ENCODE results near the gene AKR1A1.

AKR1A1 gene

GRCh38 chr1:45542591-45542990 lies 8.0 kb upstream of the AKR1A1 start:
- CTCF ChIA-PET: interaction anchor here (1.2 kb wide), 1 partner anchor 18 kb away, joined by 3 read pairs; no protein-coding TSS in a partner anchor
- no peak for DNase-seq (ENCODE audit: extremely low spot score)
- POLR2A ChIA-PET: interaction anchor here (6.1 kb wide), 1 partner anchor 21 kb away, joined by 87 read pairs; the partner anchor contains the start of gene PRDX1

DNA sequence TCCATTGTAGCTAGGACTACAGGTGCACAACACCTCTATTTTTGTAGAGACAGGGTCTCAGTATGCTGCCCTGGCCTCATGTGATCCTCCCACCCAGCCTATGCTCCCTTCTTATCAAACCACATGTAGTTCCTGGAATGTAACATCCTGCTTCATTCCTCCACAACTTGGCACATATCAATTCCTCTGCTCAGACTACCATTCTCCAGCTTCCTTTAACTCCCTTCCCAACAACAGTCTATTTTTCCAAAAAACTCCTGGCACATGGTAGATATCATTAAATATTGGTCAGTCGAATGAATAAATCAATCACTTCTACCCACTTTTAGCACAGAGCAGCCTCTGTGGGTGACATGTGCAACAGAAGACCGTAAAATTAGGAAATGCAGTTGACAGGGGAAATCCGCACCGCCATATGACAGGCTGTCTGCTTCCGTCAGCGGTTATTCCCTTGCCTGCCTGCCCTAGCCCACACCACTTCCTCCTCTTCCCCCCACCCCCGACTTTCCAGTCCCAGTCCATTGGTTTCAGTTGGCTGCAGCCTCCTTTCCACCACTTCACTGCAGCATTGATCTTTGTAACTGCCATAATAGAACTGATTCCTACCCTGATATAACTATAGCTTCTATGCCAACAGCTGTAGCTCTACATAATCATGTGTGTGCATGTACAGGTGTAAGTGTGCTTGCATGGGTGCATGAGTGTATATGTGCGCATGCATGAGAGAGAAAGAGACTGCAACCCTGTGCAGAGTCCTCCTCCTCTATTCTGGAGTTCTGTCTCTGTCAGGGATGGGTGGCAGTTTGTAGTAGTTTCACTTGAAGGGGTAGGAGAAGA lies 6.8 kb upstream of the AKR1A1 start:
- peak; percentile 49 for DNase-seq (ENCODE audit: extremely low spot score)
- ChIA-PET CTCF (interaction anchor here (1.0 to 6.5 kb wide), 8 partner anchors 10 to 32 kb away, joined by 3 to 43 read pairs (median 6); partner anchors contain the start of gene PRDX1), POLR2A (interaction anchor here (1.0 to 6.1 kb wide), 3 partner anchors 16 to 39 kb away, joined by 3 to 87 read pairs (median 5); partner anchors contain the start of gene PRDX1)
- TF ChIP-seq, protein P1, sequence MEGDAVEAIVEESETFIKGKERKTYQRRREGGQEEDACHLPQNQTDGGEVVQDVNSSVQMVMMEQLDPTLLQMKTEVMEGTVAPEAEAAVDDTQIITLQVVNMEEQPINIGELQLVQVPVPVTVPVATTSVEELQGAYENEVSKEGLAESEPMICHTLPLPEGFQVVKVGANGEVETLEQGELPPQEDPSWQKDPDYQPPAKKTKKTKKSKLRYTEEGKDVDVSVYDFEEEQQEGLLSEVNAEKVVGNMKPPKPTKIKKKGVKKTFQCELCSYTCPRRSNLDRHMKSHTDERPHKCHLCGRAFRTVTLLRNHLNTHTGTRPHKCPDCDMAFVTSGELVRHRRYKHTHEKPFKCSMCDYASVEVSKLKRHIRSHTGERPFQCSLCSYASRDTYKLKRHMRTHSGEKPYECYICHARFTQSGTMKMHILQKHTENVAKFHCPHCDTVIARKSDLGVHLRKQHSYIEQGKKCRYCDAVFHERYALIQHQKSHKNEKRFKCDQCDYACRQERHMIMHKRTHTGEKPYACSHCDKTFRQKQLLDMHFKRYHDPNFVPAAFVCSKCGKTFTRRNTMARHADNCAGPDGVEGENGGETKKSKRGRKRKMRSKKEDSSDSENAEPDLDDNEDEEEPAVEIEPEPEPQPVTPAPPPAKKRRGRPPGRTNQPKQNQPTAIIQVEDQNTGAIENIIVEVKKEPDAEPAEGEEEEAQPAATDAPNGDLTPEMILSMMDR (IDR thresholded peaks at IDR 0.05; ENCODE audit: control extremely low read depth, extremely low read depth, low read depth, missing control alignments): no peak

More at GRCh38 chr1:45542591-45542990, 8.0 kb upstream of the AKR1A1 start:
- TF ChIP-seq, protein P1 (IDR thresholded peaks at IDR 0.05; ENCODE audit: control extremely low read depth, extremely low read depth, low read depth, missing control alignments): no peak

DNA sequence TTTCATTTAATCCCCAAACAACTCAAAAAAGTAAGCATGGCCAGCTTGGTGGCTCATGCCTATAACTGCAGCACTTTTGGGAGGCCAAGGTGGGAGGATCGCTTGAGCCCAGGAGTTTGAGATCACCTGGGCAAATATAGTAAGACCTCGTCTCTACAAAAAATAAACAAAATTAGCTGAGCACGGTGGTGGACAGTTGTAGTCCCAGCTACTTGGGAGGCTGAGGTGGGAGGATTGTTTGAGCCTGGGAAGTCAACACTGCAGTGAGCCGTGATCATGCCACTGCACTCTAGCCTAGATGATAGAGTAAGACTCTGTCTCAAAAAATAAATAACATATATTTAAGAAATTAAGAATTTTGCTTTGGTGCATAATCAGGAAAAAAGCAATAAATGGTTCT lies 6.1 kb upstream of the AKR1A1 start:
- ChIA-PET CTCF (interaction anchor here (1.0 to 6.5 kb wide), 8 partner anchors 9 to 33 kb away, joined by 4 to 43 read pairs (median 6); partner anchors contain the start of gene PRDX1), POLR2A (interaction anchor here (1.0 to 6.1 kb wide), 5 partner anchors 15 to 40 kb away, joined by 3 to 87 read pairs (median 7); partner anchors contain the start of gene PRDX1)
- TF ChIP-seq, protein P1 (IDR thresholded peaks at IDR 0.05; ENCODE audit: control extremely low read depth, extremely low read depth, low read depth, missing control alignments): no peak
- DNase-seq (ENCODE audit: extremely low spot score): no peak

- CTCF ChIA-PET: interaction anchor here (1.0 to 6.5 kb wide), 10 partner anchors 9 to 44 kb away, joined by 3 to 43 read pairs (median 6); partner anchors contain the start of genes CCDC163, MMACHC and PRDX1
- TF ChIP-seq, protein P1 (IDR thresholded peaks at IDR 0.05; ENCODE audit: control extremely low read depth, extremely low read depth, low read depth, missing control alignments): no peak
- peak; percentile 50 for DNase-seq (ENCODE audit: extremely low spot score)
- POLR2A ChIA-PET: interaction anchor here (0.6 to 6.1 kb wide), 6 partner anchors 14 to 40 kb away, joined by 3 to 87 read pairs (median 6); partner anchors contain the start of gene PRDX1
Observed at GRCh38 chr1:45545019-45545493, 5.6 kb upstream of the AKR1A1 start.

- ChIA-PET POLR2A (interaction anchor here (0.6 to 6.1 kb wide), 5 partner anchors 18 to 39 kb away, joined by 3 to 87 read pairs (median 7); partner anchors contain the start of gene PRDX1), CTCF (interaction anchor here (1.1 to 6.5 kb wide), 13 partner anchors 8 to 53 kb away, joined by 3 to 43 read pairs (median 6); partner anchors contain the start of genes CCDC163, MMACHC and PRDX1)
- DNase-seq (ENCODE audit: extremely low spot score): peak; percentile 7
- TF ChIP-seq, protein P1 (IDR thresholded peaks at IDR 0.05; ENCODE audit: control extremely low read depth, extremely low read depth, low read depth, missing control alignments): no peak
Observed at GRCh38 chr1:45545553-45546310, 4.9 kb upstream of the AKR1A1 start.
